Activated T-helper 1 cell treated with anti-CD3 and anti-CD28 coated beads, Interleukin-12 subunit alpha, Interleukin-12 subunit beta, Interleukin-2, Interleukin-4 antibody, amounts not matched to agents 30 ng/mL and 10 ng/mL and 1 ng/mL, durations not matched to agents 14 hours and 24 hours and 36 hours (primary cell): Measurements from ENCODE around the gene SNPH. TPM values are rescaled to one million over a fixed set of nuclear protein-coding genes. Genes with fewer than 3 reads are reported as not detected.

ENCODE experiments used
- DNase-seq: peaks from one replicate; pipeline ENCODE4 v3.0.0; 2021; ENCODE audit warnings: low spot score
- H3K27ac Mint-ChIP-seq: one replicate; pipeline ENCODE4 v1.8.0; 2021; ENCODE audit warnings: mild to moderate bottlenecking, mixed read lengths
- H3K27me3 Mint-ChIP-seq: one replicate; pipeline ENCODE4 v1.8.0; 2022; ENCODE audit warnings: mild to moderate bottlenecking, moderate library complexity, mixed read lengths; ENCODE audit not compliant: insufficient read depth
- H3K36me3 Mint-ChIP-seq: one replicate; pipeline ENCODE4 v1.8.0; 2021; ENCODE audit warnings: low read depth, mixed read lengths
- H3K4me1 Mint-ChIP-seq: one replicate; pipeline ENCODE4 v1.8.0; 2021; ENCODE audit warnings: low read depth, mixed read lengths
- H3K4me3 Mint-ChIP-seq: one replicate; pipeline ENCODE4 v1.8.0; 2021; ENCODE audit warnings: mild to moderate bottlenecking, moderate library complexity, mixed read lengths
- H3K9me3 Mint-ChIP-seq: one replicate; pipeline ENCODE4 v1.8.0; 2021; ENCODE audit warnings: mixed read lengths
- intact Hi-C: fragments of 100-400 bp; cut with micrococcal nuclease; formaldehyde crosslinking; loops from one replicate; pipeline ENCODE4 v1.15.1; 2024
- total RNA-seq: library from RNA; stranded (reverse); gene quantifications from 2 replicates; pipeline ENCODE4 v1.2.3, GENCODE V29; 2022

Gene SNPH
- total RNA-seq, 1 donor from 2014 or later, result 2.5 TPM

GRCh38 chr20:1327827-1328679, 62.0 kb downstream of the SNPH start:
- H3K27ac Mint-ChIP-seq, result no peak overlapping the region
- DNase-seq, result no peak
- no peaks in the 10 kb centered on the region for H3K27me3 Mint-ChIP-seq
- intact Hi-C loops, result loop anchor here (2.0 kb wide), 1 partner anchor 493 kb away; no protein-coding TSS in a partner anchor
- H3K36me3 Mint-ChIP-seq, result peaks cover 16% of the 10 kb centered on the region
- H3K9me3 Mint-ChIP-seq, result no peaks in the 10 kb centered on the region
- H3K4me1 Mint-ChIP-seq, result peaks cover 33% of the 10 kb centered on the region
- H3K4me3 Mint-ChIP-seq, result no peak overlapping the region

GRCh38 chr20:1328680-1329330, 62.7 kb downstream of the SNPH start, which contains the start of gene SDCBP2:
Gene SDCBP2 (minus strand): TSS chr20:1329139. CDS start chr20:1320416, 8,723 bp downstream.
- peak within 1 kb of the TSS; percentile 53 for H3K27ac Mint-ChIP-seq
- peaks cover 34% of the 10 kb centered on the region for H3K4me1 Mint-ChIP-seq
- no peaks in the 10 kb centered on the region for H3K9me3 Mint-ChIP-seq
- intact Hi-C loops, result no loop called here
- DNase-seq, result no peak
- no peak within 1 kb of the TSS for H3K4me3 Mint-ChIP-seq
- peaks cover 16% of the 10 kb centered on the region for H3K36me3 Mint-ChIP-seq
- no peaks in the 10 kb centered on the region for H3K27me3 Mint-ChIP-seq

GRCh38 chr20:1330075-1330830, 64.2 kb downstream of the SNPH start:
- Mint-ChIP-seq H3K27ac (peak overlapping the region; percentile 77), H3K36me3 (peaks cover 19% of the 10 kb centered on the region), H3K27me3 (no peaks in the 10 kb centered on the region), H3K9me3 (no peaks in the 10 kb centered on the region), H3K4me1 (peaks cover 34% of the 10 kb centered on the region), H3K4me3 (no peak overlapping the region)
- peak; percentile 34 for DNase-seq
- intact Hi-C loops, result no loop called here

- Mint-ChIP-seq H3K4me1 (peaks cover 38% of the 10 kb centered on the region), H3K4me3 (no peak overlapping the region), H3K27ac (peak overlapping the region; percentile 35)
Measured at GRCh38 chr20:1331101-1331500, 65.0 kb downstream of the SNPH start.

GRCh38 chr20:1331801-1332453, 65.8 kb downstream of the SNPH start:
- H3K27me3 Mint-ChIP-seq, result no peaks in the 10 kb centered on the region
- peaks cover 46% of the 10 kb centered on the region for H3K4me1 Mint-ChIP-seq
- H3K4me3 Mint-ChIP-seq, result no peak overlapping the region
- intact Hi-C loops, result no loop called here
- no peak for DNase-seq
- H3K36me3 Mint-ChIP-seq, result peaks cover 19% of the 10 kb centered on the region
- H3K27ac Mint-ChIP-seq, result peak overlapping the region; percentile 52
- H3K9me3 Mint-ChIP-seq, result no peaks in the 10 kb centered on the region

More at GRCh38 chr20:1331101-1331500, 65.0 kb downstream of the SNPH start:
- DNase-seq, result no peak
- intact Hi-C loops, result no loop called here
- H3K36me3 Mint-ChIP-seq, result peaks cover 19% of the 10 kb centered on the region
- H3K27me3 Mint-ChIP-seq, result no peaks in the 10 kb centered on the region
- no peaks in the 10 kb centered on the region for H3K9me3 Mint-ChIP-seq

- no peak for DNase-seq
- Mint-ChIP-seq H3K36me3 (peaks cover 19% of the 10 kb centered on the region), H3K27ac (peak overlapping the region; percentile 69), H3K4me1 (peaks cover 47% of the 10 kb centered on the region), H3K4me3 (no peak overlapping the region), H3K9me3 (no peaks in the 10 kb centered on the region), H3K27me3 (no peaks in the 10 kb centered on the region)
- intact Hi-C loops, result no loop called here
Measured at GRCh38 chr20:1332749-1333300, 66.7 kb downstream of the SNPH start.

- intact Hi-C loops, result no loop called here
- H3K9me3 Mint-ChIP-seq, result no peaks in the 10 kb centered on the region
- no peaks in the 10 kb centered on the region for H3K27me3 Mint-ChIP-seq
- no peak overlapping the region for H3K27ac Mint-ChIP-seq
- DNase-seq, result no peak
- H3K4me3 Mint-ChIP-seq, result no peak overlapping the region
- H3K4me1 Mint-ChIP-seq, result peaks cover 47% of the 10 kb centered on the region
- H3K36me3 Mint-ChIP-seq, result peaks cover 19% of the 10 kb centered on the region
Measured at GRCh38 chr20:1333462-1334369, 67.6 kb downstream of the SNPH start.

GRCh38 chr20:1334370-1334731, 68.3 kb downstream of the SNPH start:
- H3K4me3 Mint-ChIP-seq, result no peak overlapping the region
- DNase-seq, result no peak
- H3K27ac Mint-ChIP-seq, result no peak overlapping the region
- H3K4me1 Mint-ChIP-seq, result peaks cover 43% of the 10 kb centered on the region
- H3K36me3 Mint-ChIP-seq, result peaks cover 19% of the 10 kb centered on the region
- intact Hi-C loops, result no loop called here
- H3K27me3 Mint-ChIP-seq, result no peaks in the 10 kb centered on the region
- no peaks in the 10 kb centered on the region for H3K9me3 Mint-ChIP-seq

GRCh38 chr20:1334761-1335160, 68.7 kb downstream of the SNPH start:
- Mint-ChIP-seq H3K9me3 (no peaks in the 10 kb centered on the region), H3K4me3 (no peak overlapping the region), H3K27me3 (no peaks in the 10 kb centered on the region), H3K4me1 (peaks cover 39% of the 10 kb centered on the region), H3K36me3 (peaks cover 15% of the 10 kb centered on the region), H3K27ac (no peak overlapping the region)
- intact Hi-C loops, result no loop called here
- DNase-seq, result no peak

- DNase-seq, result no peak
- intact Hi-C loops, result no loop called here
- Mint-ChIP-seq H3K9me3 (no peaks in the 10 kb centered on the region), H3K27ac (peak overlapping the region; percentile 21), H3K4me1 (peaks cover 25% of the 10 kb centered on the region), H3K27me3 (no peaks in the 10 kb centered on the region), H3K36me3 (peaks cover 12% of the 10 kb centered on the region), H3K4me3 (no peak overlapping the region)
Measured at GRCh38 chr20:1335961-1336698, 70.0 kb downstream of the SNPH start.

GRCh38 chr20:1336699-1337367, 70.7 kb downstream of the SNPH start:
- Mint-ChIP-seq H3K9me3 (no peaks in the 10 kb centered on the region), H3K27me3 (no peaks in the 10 kb centered on the region), H3K4me3 (no peak overlapping the region), H3K36me3 (peaks cover 9% of the 10 kb centered on the region), H3K27ac (peak overlapping the region; percentile 21), H3K4me1 (peaks cover 21% of the 10 kb centered on the region)
- no peak for DNase-seq
- intact Hi-C loops, result no loop called here
